Measurements from ENCODE around the gene SLC17A5.
"Not testable (repeated sequence)": the region's sequence is repeated elsewhere in the genome, so short reads cannot be mapped to it uniquely, and the experiment has no call there.

Gene SLC17A5

DNA sequence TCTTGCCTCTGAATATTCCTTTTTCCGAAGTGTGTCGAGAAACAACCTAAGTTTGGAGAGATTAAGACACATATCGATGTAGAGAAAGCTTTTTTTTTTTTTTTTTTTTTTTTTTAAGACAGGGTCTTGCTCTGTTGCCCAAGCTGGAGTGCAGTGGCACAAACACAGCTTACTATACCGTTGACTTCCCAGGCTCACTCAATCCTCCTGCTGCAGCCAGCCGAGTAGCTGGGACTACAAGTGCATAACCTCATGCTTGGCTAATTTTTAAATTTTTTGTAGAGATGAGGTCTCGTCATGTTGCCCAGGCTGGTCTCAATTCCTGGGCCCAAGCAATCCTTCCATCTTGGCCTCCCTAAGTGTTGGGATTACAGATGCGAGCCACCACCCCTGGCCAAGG is 21.4 kb downstream of the SLC17A5 start:
- DNase-seq (ENCODE audit: extremely low read depth, low read depth) = no peak
- TF ChIP-seq, protein P1, sequence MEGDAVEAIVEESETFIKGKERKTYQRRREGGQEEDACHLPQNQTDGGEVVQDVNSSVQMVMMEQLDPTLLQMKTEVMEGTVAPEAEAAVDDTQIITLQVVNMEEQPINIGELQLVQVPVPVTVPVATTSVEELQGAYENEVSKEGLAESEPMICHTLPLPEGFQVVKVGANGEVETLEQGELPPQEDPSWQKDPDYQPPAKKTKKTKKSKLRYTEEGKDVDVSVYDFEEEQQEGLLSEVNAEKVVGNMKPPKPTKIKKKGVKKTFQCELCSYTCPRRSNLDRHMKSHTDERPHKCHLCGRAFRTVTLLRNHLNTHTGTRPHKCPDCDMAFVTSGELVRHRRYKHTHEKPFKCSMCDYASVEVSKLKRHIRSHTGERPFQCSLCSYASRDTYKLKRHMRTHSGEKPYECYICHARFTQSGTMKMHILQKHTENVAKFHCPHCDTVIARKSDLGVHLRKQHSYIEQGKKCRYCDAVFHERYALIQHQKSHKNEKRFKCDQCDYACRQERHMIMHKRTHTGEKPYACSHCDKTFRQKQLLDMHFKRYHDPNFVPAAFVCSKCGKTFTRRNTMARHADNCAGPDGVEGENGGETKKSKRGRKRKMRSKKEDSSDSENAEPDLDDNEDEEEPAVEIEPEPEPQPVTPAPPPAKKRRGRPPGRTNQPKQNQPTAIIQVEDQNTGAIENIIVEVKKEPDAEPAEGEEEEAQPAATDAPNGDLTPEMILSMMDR (IDR thresholded peaks at IDR 0.05; ENCODE audit: low read depth, low read length) = no peak

DNA sequence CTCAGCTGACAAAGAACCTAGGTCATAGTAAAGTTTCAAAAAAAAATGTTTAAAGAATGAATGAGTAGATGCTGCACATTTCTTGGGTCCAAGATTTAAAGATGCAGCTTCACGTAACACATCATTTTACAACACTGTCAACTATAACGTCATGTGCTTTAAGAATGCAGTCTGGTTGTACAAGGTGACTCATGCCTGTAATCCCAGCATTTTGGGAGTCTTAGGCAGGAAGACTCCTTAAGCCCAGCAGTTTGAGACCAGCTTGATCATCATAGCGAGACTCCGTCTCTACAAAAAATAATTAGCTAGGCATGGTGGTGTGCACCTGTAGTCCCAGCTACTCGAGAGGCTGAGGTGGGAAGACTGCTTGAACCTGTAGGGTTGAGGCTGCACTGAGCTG is 21.9 kb downstream of the SLC17A5 start:
- no peak for DNase-seq (ENCODE audit: extremely low read depth, low read depth)
- TF ChIP-seq, protein P1 (IDR thresholded peaks at IDR 0.05; ENCODE audit: low read depth, low read length) = no peak

GRCh38 chr6:73630401-73630800 is 23.4 kb downstream of the SLC17A5 start:
- DNase-seq (ENCODE audit: extremely low read depth, low read depth) = no peak
- TF ChIP-seq, protein P1 (IDR thresholded peaks at IDR 0.05; ENCODE audit: low read depth, low read length) = no peak

- TF ChIP-seq, protein P1 (IDR thresholded peaks at IDR 0.05; ENCODE audit: low read depth, low read length) = no peak
- no peak for DNase-seq (ENCODE audit: extremely low read depth, low read depth)
Measured at GRCh38 chr6:73624896-73625295, 28.9 kb downstream of the SLC17A5 start.

DNA sequence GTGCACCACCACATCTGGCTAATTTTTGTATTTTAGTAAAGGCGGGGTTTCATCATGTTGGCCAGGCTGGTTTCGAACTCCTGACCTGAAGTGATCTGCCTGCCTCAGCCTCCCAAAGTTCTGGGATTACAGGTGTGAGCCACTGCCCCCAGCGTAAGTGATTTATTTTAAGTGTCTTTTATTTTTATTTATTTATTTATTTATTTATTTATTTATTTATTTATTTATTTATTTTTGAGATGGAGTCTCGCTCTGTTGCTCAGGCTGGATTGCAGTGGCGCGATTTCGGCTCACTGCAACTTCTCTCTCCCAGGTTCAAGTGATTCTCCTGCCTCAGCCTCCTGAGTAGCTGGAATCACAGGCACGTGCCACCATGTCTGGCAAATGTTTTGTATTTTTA is 30.3 kb downstream of the SLC17A5 start:
- not testable (repeated sequence) for DNase-seq (ENCODE audit: extremely low read depth, low read depth)

- not testable (repeated sequence) for DNase-seq (ENCODE audit: extremely low read depth, low read depth)
Measured at GRCh38 chr6:73618082-73618481, 35.7 kb downstream of the SLC17A5 start.

GRCh38 chr6:73614802-73615201 is 39.0 kb downstream of the SLC17A5 start:
- DNase-seq (ENCODE audit: extremely low read depth, low read depth) = no peak
- TF ChIP-seq, protein P1 (IDR thresholded peaks at IDR 0.05; ENCODE audit: low read depth, low read length) = no peak

GRCh38 chr6:73613806-73614536 is 39.8 kb downstream of the SLC17A5 start:
- TF ChIP-seq, protein P1 (IDR thresholded peaks at IDR 0.05; ENCODE audit: low read depth, low read length) = no peak
- no peak for DNase-seq (ENCODE audit: extremely low read depth, low read depth)
